ENCODE measurements around the gene GALNT16.
"Not testable (repeated sequence)": the region's sequence is repeated elsewhere in the genome, so short reads cannot be mapped to it uniquely, and the experiment has no call there.

GALNT16 gene

GRCh38 chr14:69259527-69260189 lies at the start of gene GALNT16:
Gene GALNT16 (plus strand): TSS chr14:69260158. CDS start chr14:69260291, 133 bp downstream.
- no peak for DNase-seq (ENCODE audit: low read depth in 2 of 2, low spot score in 1 of 2)

- no peak for DNase-seq (ENCODE audit: low read depth in 2 of 2, low spot score in 1 of 2)
Observed at GRCh38 chr14:69214393-69214792, 45.6 kb upstream of the GALNT16 start.

GRCh38 chr14:69217663-69218062 lies 42.3 kb upstream of the GALNT16 start:
- DNase-seq (ENCODE audit: low read depth in 2 of 2, low spot score in 1 of 2): not testable (repeated sequence)

GRCh38 chr14:69224946-69225345 lies 35.0 kb upstream of the GALNT16 start:
- DNase-seq (ENCODE audit: low read depth in 2 of 2, low spot score in 1 of 2): no peak

GRCh38 chr14:69226178-69226577 lies 33.8 kb upstream of the GALNT16 start:
- DNase-seq (ENCODE audit: low read depth in 2 of 2, low spot score in 1 of 2): no peak

- DNase-seq (ENCODE audit: low read depth in 2 of 2, low spot score in 1 of 2): no peak
Observed at GRCh38 chr14:69226736-69227135, 33.2 kb upstream of the GALNT16 start.

GRCh38 chr14:69231486-69231885 lies 28.5 kb upstream of the GALNT16 start:
- no peak for DNase-seq (ENCODE audit: low read depth in 2 of 2, low spot score in 1 of 2)

- no peak for DNase-seq (ENCODE audit: low read depth in 2 of 2, low spot score in 1 of 2)
Observed at GRCh38 chr14:69232388-69232787, 27.6 kb upstream of the GALNT16 start.

- no peak for DNase-seq (ENCODE audit: low read depth in 2 of 2, low spot score in 1 of 2)
Observed at GRCh38 chr14:69234106-69234505, 25.9 kb upstream of the GALNT16 start.

GRCh38 chr14:69235708-69236107 lies 24.2 kb upstream of the GALNT16 start:
- no peak for DNase-seq (ENCODE audit: low read depth in 2 of 2, low spot score in 1 of 2)

- no peak for DNase-seq (ENCODE audit: low read depth in 2 of 2, low spot score in 1 of 2)
Observed at GRCh38 chr14:69237142-69237541, 22.8 kb upstream of the GALNT16 start.

- no peak for DNase-seq (ENCODE audit: low read depth in 2 of 2, low spot score in 1 of 2)
Observed at GRCh38 chr14:69237584-69237983, 22.4 kb upstream of the GALNT16 start.

- no peak for DNase-seq (ENCODE audit: low read depth in 2 of 2, low spot score in 1 of 2)
Observed at GRCh38 chr14:69238883-69239282, 21.1 kb upstream of the GALNT16 start.

GRCh38 chr14:69240527-69241173 lies 19.3 kb upstream of the GALNT16 start:
- DNase-seq (ENCODE audit: low read depth in 2 of 2, low spot score in 1 of 2): no peak

- DNase-seq (ENCODE audit: low read depth in 2 of 2, low spot score in 1 of 2): no peak
Observed at GRCh38 chr14:69241577-69241976, 18.4 kb upstream of the GALNT16 start.

- DNase-seq (ENCODE audit: low read depth in 2 of 2, low spot score in 1 of 2): no peak
Observed at GRCh38 chr14:69242311-69243224, 17.4 kb upstream of the GALNT16 start.

GRCh38 chr14:69244946-69245345 lies 15.0 kb upstream of the GALNT16 start:
- no peak for DNase-seq (ENCODE audit: low read depth in 2 of 2, low spot score in 1 of 2)

- DNase-seq (ENCODE audit: low read depth in 2 of 2, low spot score in 1 of 2): no peak
Observed at GRCh38 chr14:69246331-69246730, 13.6 kb upstream of the GALNT16 start.

GRCh38 chr14:69247676-69248440 lies 12.1 kb upstream of the GALNT16 start:
- DNase-seq (ENCODE audit: low read depth in 2 of 2, low spot score in 1 of 2): no peak

GRCh38 chr14:69249603-69250002 lies 10.4 kb upstream of the GALNT16 start:
- DNase-seq (ENCODE audit: low read depth in 2 of 2, low spot score in 1 of 2): no peak

GRCh38 chr14:69252851-69253250 lies 7.1 kb upstream of the GALNT16 start:
- DNase-seq (ENCODE audit: low read depth in 2 of 2, low spot score in 1 of 2): no peak
